Left colon (tissue), 2 donors: ENCODE measurements around the gene TESMIN. TPM values are rescaled to one million over a fixed set of nuclear protein-coding genes. Genes with fewer than 3 reads are reported as not detected.

Source experiments
- ATAC-seq: fragments of 200-7000 bp; cut with Tn5 transposase; one replicate; pipeline ENCODE4 v1.9.1; 2020; ENCODE audit warnings: mild to moderate bottlenecking, moderate library complexity
- DNase-seq, 2 donors: peaks; one replicate each; pipeline ENCODE4 v3.0.0-alpha.2; 2020
- intact Hi-C, 2 donors: fragments of 100-400 bp; cut with DNase I in 1 of 2; cut with micrococcal nuclease in 1 of 2; formaldehyde crosslinking; loops; one replicate each; pipeline versions ENCODE4 v1.11.2 to v1.14.0; 2022; cut with DNase I, micrococcal nuclease
- total RNA-seq, 2 donors: library from RNA; stranded (reverse); fragmentation: NEBNext Ultra II Directional; extraction: Animal tissue kit (Norgen Biotek cat#: 25700); gene quantifications; one replicate each; pipeline ENCODE4 v1.2.1, GENCODE V29; 2021
- donor health status: DM: no; HTN: no; CAD: no.
- donor health status: DM: yes; HTN: yes; CAD: no.

TESMIN gene
- total RNA-seq, 2 donors from 2014 or later = 11.0 to 12.9 TPM

- DNase-seq (no peak), ATAC-seq (no peak)
- intact Hi-C loops = no loop called here
Measured at GRCh38 chr11:68722143-68722542, 29.2 kb downstream of the TESMIN start.

DNA sequence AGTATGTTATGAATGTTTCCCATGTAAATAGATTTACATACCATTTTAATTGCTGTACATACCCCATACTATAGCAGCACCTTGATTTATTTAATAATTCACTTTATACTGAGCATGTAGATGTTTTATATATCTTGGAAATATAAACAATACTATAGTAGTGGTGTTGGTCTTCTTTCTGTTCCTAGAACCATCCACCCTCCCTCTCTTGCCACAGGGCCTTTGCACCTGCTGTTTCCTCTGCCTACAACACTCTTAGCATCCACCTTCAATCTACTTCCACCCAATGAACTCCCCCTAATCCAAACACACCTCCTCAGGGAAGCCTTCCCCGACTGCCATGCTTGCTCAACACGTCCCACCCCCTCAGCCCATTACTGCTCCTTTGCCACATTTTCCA is 30.2 kb downstream of the TESMIN start:
- no peak for DNase-seq
- no peak for ATAC-seq
- intact Hi-C loops = no loop called here

GRCh38 chr11:68715456-68716122 is 35.7 kb downstream of the TESMIN start:
- DNase-seq = no peak
- ATAC-seq = no peak
- intact Hi-C loops = no loop called here

- ATAC-seq (no peak), DNase-seq (no peak)
- intact Hi-C loops = no loop called here
Measured at GRCh38 chr11:68714060-68714856, 37.1 kb downstream of the TESMIN start.

GRCh38 chr11:68711114-68711513 is 40.2 kb downstream of the TESMIN start:
- ATAC-seq (no peak), DNase-seq (no peak)
- intact Hi-C loops = no loop called here

GRCh38 chr11:68710409-68710808 is 40.9 kb downstream of the TESMIN start:
- ATAC-seq = no peak
- intact Hi-C loops = no loop called here
- no peak for DNase-seq

- DNase-seq = no peak
- intact Hi-C loops = no loop called here
- ATAC-seq = no peak
Measured at GRCh38 chr11:68709062-68709461, 42.3 kb downstream of the TESMIN start.

- no peak for ATAC-seq
- intact Hi-C loops = no loop called here
Measured at GRCh38 chr11:68707527-68707926, 43.8 kb downstream of the TESMIN start.

DNA sequence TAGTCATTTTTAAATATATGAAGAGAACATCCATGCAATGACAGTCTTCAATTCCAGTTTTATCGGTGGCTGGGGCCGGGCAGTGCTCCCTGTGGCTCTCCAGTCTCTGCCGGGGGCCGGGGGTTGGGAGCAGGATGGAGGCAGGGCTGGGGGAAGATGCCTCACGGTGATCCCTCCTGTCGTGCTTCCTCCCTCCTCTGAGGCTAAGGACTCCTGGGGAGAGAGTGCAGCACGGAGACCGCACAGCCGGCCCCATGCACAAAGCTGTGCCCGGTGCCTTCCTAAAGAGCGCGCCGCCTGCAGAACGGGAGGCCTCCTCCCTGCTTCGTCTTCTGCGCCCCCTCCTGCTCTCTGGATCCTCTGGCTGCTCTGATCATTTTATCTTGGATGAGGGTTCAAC is 46.4 kb downstream of the TESMIN start:
- DNase-seq = no peak
- intact Hi-C loops = no loop called here
- ATAC-seq = no peak

More at GRCh38 chr11:68707527-68707926, 43.8 kb downstream of the TESMIN start:
- no peak for DNase-seq

- no peak for DNase-seq
- no peak for ATAC-seq
- intact Hi-C loops = no loop called here
Measured at GRCh38 chr11:68698993-68699392, 52.3 kb downstream of the TESMIN start.

DNA sequence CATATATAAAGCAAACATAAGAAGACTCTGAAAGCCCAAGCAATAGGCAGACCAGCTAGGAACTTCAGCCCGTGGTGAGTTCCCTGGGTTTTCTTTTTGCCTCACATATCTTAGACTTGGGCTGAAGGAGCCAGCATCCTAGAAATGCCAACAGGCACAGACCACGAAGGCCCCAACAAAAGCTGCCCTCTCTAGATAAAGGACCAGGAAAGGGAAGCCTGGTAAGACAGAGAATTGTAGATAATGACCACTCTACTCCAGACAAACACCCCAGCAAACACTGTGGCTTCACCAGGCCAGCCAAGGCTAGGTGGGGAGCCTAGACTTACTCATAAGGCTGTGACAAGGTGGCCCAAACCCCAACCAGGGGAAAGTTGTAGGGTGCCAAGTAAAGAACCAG is 55.8 kb downstream of the TESMIN start:
- DNase-seq (no peak), ATAC-seq (no peak)
- intact Hi-C loops = no loop called here

DNA sequence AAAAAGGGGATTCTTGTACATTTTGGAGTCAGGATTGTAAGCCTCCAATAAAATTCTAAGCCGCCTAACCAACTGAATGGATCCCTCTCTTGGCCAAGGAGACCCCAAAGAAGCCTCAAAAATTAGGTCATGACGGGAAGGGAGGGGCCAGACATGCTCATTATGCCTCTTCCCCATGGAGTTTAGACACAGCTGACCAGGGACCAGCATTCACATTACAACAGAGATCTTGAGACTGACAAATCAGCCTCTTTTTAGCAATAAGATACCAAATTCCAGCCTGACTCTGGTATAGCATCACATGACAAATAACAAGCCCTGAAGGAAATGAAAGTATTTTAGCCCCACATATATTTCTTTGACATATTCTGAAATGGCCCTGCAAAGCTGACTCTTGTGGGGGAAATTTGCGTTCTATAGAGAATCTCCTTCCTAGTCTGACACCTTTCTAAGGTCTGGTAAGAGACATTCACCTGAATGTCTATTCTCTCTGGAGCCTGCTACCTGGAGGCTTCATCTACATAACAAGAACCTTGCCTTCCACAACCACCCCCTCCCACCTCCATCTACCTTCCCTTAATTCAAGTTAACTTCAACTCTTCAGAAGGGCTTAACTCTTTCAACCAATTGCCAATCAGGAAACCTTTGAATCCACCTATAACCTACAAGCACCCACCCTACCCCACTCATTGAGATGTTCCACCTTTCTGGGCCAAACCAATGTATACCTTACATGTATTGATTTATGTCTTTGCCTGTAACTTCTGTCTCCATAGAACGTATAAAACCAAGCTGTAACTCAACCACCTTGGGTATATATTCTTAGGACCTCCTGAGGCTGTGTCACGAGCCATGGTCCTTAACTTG is 56.7 kb downstream of the TESMIN start:
- intact Hi-C loops = no loop called here
- DNase-seq = no peak
- ATAC-seq = no peak

DNA sequence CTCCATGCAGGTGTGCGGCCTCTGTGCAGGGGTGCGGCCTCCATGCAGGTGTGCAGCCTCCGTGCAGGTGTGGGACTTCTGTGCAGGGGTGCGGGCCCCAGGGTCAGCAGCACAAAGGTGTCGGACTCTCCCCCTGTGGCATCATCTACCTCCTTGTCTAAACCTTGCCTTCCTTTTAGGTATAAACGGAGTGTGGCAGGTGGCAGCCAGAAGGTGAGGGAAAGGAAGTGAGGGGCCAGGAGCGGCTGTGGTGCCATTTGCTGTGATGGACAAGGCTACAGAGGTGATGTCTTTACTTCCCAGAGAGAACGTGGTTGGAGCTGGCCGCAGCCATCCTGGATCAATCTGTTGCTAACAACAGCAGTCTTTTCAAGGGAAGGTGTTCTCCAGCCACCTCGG is 57.8 kb downstream of the TESMIN start:
- intact Hi-C loops = no loop called here
- DNase-seq = no peak
- ATAC-seq = no peak

DNA sequence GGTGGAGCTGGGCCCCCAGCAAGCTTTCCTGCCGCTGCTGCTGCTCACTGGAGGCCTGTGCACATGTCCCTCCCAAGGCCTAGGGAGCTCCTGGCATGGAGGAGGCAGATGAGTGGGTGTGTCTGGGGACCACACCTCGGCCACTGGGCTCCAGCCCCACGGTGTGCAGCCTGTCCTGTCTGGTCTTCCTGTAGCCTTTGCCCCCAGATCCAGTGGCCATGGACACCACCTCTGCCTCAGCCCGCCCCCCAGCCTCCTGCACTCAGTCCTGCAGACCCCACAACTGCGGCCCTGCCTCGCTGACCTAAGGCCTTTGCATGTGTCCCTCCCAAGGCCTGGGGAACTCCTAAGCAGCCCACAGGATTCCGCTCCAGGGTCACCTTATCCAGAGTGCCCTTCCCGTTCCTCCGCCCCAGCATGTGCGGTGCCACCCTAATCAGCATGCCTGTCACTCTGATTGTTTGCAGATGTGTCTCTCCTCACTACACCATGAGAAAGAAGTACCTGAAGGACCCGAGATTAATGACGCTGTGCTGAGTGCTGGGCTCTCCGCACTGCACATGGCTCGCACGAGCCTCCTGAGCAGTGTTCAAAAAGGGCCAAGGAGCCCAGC is 58.3 kb downstream of the TESMIN start:
- DNase-seq (no peak), ATAC-seq (no peak)
- intact Hi-C loops = no loop called here

- no peak for DNase-seq
- intact Hi-C loops = no loop called here
- no peak for ATAC-seq
Measured at GRCh38 chr11:68692115-68692514, 59.2 kb downstream of the TESMIN start.

GRCh38 chr11:68691402-68691784 is 59.9 kb downstream of the TESMIN start:
- intact Hi-C loops = no loop called here
- DNase-seq (no peak), ATAC-seq (no peak)

DNA sequence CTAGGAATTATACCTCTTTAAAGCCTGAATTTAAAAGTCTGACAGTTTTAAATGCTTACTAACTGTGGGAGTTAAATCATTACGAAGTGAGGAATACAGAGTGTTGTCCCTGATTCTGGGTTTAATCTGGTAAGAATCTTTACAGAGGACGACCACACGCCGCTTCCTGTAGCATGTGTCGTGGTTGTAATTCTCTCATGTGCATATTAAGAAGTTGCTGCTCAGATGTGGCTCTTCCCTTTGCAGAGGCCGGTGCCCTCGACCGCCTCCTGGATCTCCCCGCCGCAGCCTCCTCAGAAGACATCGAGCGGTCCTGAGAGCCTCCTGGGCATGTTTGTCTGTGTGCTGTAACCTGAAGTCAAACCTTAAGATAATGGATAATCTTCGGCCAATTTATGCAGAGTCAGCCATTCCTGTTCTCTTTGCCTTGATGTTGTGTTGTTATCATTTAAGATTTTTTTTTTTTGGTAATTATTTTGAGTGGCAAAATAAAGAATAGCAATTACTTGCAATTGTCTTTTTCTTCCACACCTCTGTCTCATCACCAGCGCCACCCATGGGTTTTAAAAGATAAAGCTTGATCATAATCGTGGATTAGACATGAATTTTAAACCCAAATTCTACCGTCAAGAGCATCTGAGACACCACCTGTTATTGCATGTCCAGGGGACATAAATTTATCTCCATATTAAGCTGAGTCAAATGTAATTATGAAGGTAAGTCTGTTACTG is 60.5 kb downstream of the TESMIN start:
- intact Hi-C loops = no loop called here
- DNase-seq = no peak
- no peak for ATAC-seq

- intact Hi-C loops = no loop called here
- ATAC-seq = no peak
- DNase-seq = no peak
Measured at GRCh38 chr11:68689737-68690625, 61.3 kb downstream of the TESMIN start.
